GM21390 (cell line): ENCODE data around the gene SPPL2A.

ENCODE experiments used
- ATAC-seq: cut with Tn5 transposase; IDR thresholded peaks from one replicate; pipeline ENCODE4 v1.9.1; 2021; ENCODE audit not compliant: unreplicated experiment

SPPL2A gene

GRCh38 chr15:50687302-50687902 is 78.1 kb downstream of the SPPL2A start:
- no peak for ATAC-seq

GRCh38 chr15:50686469-50687301 is 78.8 kb downstream of the SPPL2A start, which contains the start of gene TRPM7:
TSS of gene TRPM7 (minus strand) at chr15:50686797. CDS start at chr15:50686533, 264 bp downstream.
- ATAC-seq = peak; percentile 78

DNA sequence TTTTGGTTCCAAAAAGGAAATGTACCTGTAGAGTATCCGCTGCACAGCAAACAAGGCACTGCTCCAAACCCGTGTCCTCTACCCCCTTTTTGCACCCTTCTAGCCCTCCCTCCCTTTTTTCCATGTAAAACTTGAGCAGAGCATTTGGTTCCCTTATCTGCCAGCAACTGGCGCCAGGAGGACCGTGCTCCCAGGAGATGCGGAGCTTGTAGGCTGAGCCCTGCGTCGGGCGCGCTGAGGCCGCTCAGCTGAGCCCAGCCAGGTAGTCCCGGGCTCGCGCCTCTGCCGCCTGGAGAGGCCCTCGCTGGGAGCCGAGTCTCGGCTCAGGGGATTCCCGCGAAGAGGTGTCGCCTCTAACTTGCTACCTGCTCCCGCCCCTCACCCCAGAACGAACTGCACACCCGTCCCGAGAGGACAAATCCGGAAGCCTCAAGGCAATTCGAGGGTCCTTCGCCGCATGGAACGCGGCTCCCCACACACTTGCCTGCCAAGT is 79.5 kb downstream of the SPPL2A start:
- ATAC-seq = peak; percentile 53

DNA sequence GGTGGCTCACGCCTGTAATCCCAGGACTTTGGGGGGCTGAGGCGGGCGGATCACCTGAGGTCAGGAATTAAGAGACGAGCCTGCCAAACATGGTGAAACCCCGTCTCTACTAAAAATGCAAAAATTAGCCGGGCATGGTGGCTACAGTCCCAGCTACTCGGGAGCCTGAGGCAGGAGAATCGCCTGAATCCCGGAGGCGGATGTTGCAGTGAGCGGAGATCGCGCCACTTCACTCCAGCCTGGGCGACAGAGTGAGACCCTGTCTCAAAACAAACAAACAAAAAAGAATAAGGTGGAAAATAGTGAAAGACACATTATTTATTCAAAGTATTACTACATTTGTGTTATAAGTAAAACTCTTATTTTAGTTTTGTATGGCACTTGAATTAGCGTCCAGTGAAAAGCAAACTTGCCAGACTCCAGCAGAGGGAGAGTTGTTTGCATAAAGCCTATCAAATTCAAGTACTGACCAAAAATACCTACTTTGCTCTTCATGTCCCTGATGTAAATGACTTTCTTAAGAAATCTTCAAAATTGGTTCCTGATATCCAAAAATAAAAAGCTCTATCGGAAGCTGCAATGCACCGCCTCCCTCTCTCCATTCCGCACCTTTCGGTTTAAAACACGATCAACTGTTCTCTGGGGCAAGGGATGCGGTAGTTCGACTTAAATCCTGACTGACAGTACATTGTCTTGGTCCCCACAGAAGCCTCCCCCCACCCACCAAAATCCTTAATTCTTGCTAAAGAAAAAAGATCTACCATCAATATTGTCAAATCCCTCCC is 80.1 kb downstream of the SPPL2A start:
- ATAC-seq = no peak

- no peak for ATAC-seq
Measured at GRCh38 chr15:50681467-50681866, 84.0 kb downstream of the SPPL2A start.

- ATAC-seq = no peak
Measured at GRCh38 chr15:50676799-50677483, 88.6 kb downstream of the SPPL2A start.

- no peak for ATAC-seq
Measured at GRCh38 chr15:50675535-50676144, 89.9 kb downstream of the SPPL2A start.

- ATAC-seq = no peak
Measured at GRCh38 chr15:50670115-50670514, 95.4 kb downstream of the SPPL2A start.

GRCh38 chr15:50669611-50670010 is 95.9 kb downstream of the SPPL2A start:
- ATAC-seq = no peak

- no peak for ATAC-seq
Measured at GRCh38 chr15:50665938-50666337, 99.6 kb downstream of the SPPL2A start.

GRCh38 chr15:50655555-50655954 is 110.0 kb downstream of the SPPL2A start:
- ATAC-seq = no peak

DNA sequence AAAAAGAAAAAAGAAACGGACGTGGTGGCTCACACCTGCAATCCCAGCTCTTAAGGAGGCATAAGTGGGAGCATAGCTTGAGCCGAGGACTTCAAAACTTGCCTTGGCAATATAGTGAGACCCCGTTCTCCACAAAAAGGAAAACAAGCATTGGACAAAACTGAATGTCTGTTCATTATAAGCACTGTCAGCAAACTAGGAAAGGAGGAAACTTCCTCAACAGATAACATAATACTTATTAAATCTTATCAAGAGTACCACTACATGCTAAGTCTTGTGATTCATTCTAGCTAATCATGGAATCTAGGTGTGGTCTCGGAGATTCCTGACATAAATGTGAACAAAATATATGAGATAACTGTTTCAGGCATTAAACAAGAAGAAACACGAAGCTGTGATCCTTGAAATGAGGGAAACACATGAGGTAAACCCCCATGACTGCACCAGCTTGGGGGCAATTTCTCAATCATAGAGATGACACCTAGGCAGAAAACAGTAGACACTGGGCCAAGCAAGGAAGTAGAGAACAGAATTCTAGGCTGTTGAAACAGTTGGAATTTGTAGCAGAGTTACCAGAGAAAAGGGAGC is 112.3 kb downstream of the SPPL2A start:
- ATAC-seq = no peak

DNA sequence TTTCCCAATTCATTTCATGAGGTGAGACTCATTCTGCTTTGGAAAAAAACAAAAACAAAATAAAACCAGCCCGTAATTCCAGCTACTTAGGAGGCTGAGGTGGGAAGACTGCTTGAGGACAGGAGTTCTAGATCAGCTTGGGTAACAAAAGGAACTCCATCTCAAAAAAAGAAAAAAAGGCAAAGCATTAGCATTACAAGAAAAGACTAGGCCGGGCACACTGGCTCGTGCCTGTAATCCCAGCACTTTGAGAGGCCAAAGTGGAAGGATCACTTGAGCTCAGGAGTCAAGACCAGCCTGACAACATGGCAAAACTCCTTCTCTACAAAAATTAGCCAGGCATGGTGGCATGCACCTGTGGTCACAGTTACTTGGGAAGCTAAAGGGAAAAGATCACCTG is 112.8 kb downstream of the SPPL2A start:
- no peak for ATAC-seq
